Measurements from ENCODE around the gene PDE7B.

DNA sequence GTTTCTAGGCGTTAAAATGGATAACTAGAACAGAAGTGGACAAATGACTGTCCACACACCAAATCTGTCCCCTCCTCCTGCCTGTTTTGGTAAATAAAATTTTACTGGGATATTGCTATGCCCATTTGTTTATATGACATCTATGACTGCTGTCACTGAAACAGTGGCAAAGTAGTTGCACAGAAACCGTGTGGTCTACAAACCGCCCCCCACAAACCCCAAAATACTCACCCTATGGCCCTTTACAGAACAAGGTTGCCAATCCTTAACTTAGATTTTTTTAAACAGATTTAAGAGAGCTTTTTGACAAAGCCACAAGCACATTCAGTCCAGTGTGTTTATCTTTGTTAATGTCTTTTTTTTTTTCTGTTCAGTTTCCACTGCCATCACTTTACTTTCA is 260.8 kb downstream of the PDE7B start:
- TF ChIP-seq, protein P1, sequence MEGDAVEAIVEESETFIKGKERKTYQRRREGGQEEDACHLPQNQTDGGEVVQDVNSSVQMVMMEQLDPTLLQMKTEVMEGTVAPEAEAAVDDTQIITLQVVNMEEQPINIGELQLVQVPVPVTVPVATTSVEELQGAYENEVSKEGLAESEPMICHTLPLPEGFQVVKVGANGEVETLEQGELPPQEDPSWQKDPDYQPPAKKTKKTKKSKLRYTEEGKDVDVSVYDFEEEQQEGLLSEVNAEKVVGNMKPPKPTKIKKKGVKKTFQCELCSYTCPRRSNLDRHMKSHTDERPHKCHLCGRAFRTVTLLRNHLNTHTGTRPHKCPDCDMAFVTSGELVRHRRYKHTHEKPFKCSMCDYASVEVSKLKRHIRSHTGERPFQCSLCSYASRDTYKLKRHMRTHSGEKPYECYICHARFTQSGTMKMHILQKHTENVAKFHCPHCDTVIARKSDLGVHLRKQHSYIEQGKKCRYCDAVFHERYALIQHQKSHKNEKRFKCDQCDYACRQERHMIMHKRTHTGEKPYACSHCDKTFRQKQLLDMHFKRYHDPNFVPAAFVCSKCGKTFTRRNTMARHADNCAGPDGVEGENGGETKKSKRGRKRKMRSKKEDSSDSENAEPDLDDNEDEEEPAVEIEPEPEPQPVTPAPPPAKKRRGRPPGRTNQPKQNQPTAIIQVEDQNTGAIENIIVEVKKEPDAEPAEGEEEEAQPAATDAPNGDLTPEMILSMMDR (IDR thresholded peaks at IDR 0.05): no peak
- TF ChIP-seq RXRA (IDR thresholded peaks at IDR 0.05; ENCODE audit: borderline replicate concordance, low read depth): no peak
- no peak for TF ChIP-seq TEAD4 (IDR thresholded peaks at IDR 0.05; ENCODE audit: borderline replicate concordance, insufficient read depth)
- TF ChIP-seq, protein P2, sequence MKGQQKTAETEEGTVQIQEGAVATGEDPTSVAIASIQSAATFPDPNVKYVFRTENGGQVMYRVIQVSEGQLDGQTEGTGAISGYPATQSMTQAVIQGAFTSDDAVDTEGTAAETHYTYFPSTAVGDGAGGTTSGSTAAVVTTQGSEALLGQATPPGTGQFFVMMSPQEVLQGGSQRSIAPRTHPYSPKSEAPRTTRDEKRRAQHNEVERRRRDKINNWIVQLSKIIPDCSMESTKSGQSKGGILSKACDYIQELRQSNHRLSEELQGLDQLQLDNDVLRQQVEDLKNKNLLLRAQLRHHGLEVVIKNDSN (IDR thresholded peaks at IDR 0.05; ENCODE audit: borderline replicate concordance, low read depth): no peak
- TF ChIP-seq JUND (IDR thresholded peaks at IDR 0.05): no peak
- TF ChIP-seq, protein P3, sequence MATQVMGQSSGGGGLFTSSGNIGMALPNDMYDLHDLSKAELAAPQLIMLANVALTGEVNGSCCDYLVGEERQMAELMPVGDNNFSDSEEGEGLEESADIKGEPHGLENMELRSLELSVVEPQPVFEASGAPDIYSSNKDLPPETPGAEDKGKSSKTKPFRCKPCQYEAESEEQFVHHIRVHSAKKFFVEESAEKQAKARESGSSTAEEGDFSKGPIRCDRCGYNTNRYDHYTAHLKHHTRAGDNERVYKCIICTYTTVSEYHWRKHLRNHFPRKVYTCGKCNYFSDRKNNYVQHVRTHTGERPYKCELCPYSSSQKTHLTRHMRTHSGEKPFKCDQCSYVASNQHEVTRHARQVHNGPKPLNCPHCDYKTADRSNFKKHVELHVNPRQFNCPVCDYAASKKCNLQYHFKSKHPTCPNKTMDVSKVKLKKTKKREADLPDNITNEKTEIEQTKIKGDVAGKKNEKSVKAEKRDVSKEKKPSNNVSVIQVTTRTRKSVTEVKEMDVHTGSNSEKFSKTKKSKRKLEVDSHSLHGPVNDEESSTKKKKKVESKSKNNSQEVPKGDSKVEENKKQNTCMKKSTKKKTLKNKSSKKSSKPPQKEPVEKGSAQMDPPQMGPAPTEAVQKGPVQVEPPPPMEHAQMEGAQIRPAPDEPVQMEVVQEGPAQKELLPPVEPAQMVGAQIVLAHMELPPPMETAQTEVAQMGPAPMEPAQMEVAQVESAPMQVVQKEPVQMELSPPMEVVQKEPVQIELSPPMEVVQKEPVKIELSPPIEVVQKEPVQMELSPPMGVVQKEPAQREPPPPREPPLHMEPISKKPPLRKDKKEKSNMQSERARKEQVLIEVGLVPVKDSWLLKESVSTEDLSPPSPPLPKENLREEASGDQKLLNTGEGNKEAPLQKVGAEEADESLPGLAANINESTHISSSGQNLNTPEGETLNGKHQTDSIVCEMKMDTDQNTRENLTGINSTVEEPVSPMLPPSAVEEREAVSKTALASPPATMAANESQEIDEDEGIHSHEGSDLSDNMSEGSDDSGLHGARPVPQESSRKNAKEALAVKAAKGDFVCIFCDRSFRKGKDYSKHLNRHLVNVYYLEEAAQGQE (IDR thresholded peaks at IDR 0.05; ENCODE audit: low read depth, low read length): no peak
- TF ChIP-seq GATA2 (CRISPR knock-in tag; IDR thresholded peaks at IDR 0.05): no peak

Measured in SK-N-SH (cell line).